Measurements from ENCODE around the gene CRYGC.
"Not testable (repeated sequence)": the region's sequence is repeated elsewhere in the genome, so short reads cannot be mapped to it uniquely, and the experiment has no call there.

The CRYGC gene

DNA sequence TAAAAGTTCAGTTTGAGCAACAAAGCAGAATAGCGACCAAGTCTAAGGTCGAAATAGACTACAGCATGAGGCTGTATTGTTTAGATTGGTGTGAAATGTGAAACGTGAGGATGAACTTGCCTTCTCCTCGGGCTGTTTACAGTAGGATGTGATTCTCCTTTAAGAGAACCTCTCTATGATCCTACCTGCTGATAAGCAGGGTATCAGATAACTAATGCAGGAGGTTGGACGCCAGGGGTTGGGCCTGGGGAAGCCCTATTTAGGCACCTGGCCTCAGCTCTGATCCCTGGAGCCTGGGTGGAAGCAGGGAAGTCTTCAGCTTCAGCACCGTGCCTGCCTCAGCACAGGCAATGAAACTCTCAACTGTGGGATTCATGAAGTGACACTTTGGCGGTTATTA is 16.7 kb downstream of the CRYGC start:
- DNase-seq (ENCODE audit: extremely low spot score), result peak; percentile 31
- TF ChIP-seq HDGF (IDR thresholded peaks at IDR 0.05; ENCODE audit: borderline replicate concordance), result no peak
- no peak for TF ChIP-seq FOXK2 (IDR thresholded peaks at IDR 0.05)
- no peak for TF ChIP-seq LEF1 (IDR thresholded peaks at IDR 0.05; ENCODE audit: borderline replicate concordance)
- TF ChIP-seq SP1 (IDR thresholded peaks at IDR 0.05), result no peak
- no peak for TF ChIP-seq ZNF384 (IDR thresholded peaks at IDR 0.05)
- TF ChIP-seq CTBP1 (IDR thresholded peaks at IDR 0.05; ENCODE audit: borderline replicate concordance), result peak; percentile 35; the same call in 1 of the 2 replicates
- TF ChIP-seq L3MBTL2 (conservative IDR thresholded peaks at IDR 0.05), result peak; percentile 57
- TF ChIP-seq ELF4 (IDR thresholded peaks at IDR 0.05), result no peak
- no peak for TF ChIP-seq ARNT (IDR thresholded peaks at IDR 0.05)
- no peak for TF ChIP-seq NFRKB (IDR thresholded peaks at IDR 0.05)
- CTCF ChIA-PET, result no interaction called here
- POLR2A ChIA-PET, result no interaction called here

- POLR2A ChIA-PET, result not testable (repeated sequence)
Observed at GRCh38 chr2:208112273-208112745, 17.3 kb downstream of the CRYGC start.

GRCh38 chr2:208103616-208104015 is 26.0 kb downstream of the CRYGC start:
- DNase-seq (ENCODE audit: extremely low spot score), result no peak
- TF ChIP-seq FOXM1 (IDR thresholded peaks at IDR 0.05; ENCODE audit: borderline replicate concordance) (no peak), ELF4 (IDR thresholded peaks at IDR 0.05) (no peak), CTBP1 (IDR thresholded peaks at IDR 0.05; ENCODE audit: borderline replicate concordance) (no peak), FOXA1 (IDR thresholded peaks at IDR 0.05) (no peak), FOXK2 (IDR thresholded peaks at IDR 0.05) (no peak), BHLHE40 (IDR thresholded peaks at IDR 0.05; ENCODE audit: borderline replicate concordance) (no peak), TARDBP (IDR thresholded peaks at IDR 0.05) (no peak), LEF1 (IDR thresholded peaks at IDR 0.05; ENCODE audit: borderline replicate concordance) (no peak), ARNT (IDR thresholded peaks at IDR 0.05) (no peak), SP1 (IDR thresholded peaks at IDR 0.05) (no peak), HDGF (IDR thresholded peaks at IDR 0.05; ENCODE audit: borderline replicate concordance) (no peak), NFRKB (IDR thresholded peaks at IDR 0.05) (no peak), ZNF384 (IDR thresholded peaks at IDR 0.05) (no peak), L3MBTL2 (conservative IDR thresholded peaks at IDR 0.05) (no peak), SUZ12 (IDR thresholded peaks at IDR 0.05) (no peak)
- TF ChIP-seq, protein P1, sequence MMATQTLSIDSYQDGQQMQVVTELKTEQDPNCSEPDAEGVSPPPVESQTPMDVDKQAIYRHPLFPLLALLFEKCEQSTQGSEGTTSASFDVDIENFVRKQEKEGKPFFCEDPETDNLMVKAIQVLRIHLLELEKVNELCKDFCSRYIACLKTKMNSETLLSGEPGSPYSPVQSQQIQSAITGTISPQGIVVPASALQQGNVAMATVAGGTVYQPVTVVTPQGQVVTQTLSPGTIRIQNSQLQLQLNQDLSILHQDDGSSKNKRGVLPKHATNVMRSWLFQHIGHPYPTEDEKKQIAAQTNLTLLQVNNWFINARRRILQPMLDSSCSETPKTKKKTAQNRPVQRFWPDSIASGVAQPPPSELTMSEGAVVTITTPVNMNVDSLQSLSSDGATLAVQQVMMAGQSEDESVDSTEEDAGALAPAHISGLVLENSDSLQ (IDR thresholded peaks at IDR 0.05), result no peak
- ChIA-PET CTCF (interaction anchor here (0.5 to 2.7 kb wide), 4 partner anchors 44 to 707 kb away, joined by 3 to 15 read pairs (median 4); no protein-coding TSS in a partner anchor), POLR2A (no interaction called here)

More at GRCh38 chr2:208112273-208112745, 17.3 kb downstream of the CRYGC start:
- DNase-seq (ENCODE audit: extremely low spot score); CTCF ChIA-PET: not testable (repeated sequence)

DNA sequence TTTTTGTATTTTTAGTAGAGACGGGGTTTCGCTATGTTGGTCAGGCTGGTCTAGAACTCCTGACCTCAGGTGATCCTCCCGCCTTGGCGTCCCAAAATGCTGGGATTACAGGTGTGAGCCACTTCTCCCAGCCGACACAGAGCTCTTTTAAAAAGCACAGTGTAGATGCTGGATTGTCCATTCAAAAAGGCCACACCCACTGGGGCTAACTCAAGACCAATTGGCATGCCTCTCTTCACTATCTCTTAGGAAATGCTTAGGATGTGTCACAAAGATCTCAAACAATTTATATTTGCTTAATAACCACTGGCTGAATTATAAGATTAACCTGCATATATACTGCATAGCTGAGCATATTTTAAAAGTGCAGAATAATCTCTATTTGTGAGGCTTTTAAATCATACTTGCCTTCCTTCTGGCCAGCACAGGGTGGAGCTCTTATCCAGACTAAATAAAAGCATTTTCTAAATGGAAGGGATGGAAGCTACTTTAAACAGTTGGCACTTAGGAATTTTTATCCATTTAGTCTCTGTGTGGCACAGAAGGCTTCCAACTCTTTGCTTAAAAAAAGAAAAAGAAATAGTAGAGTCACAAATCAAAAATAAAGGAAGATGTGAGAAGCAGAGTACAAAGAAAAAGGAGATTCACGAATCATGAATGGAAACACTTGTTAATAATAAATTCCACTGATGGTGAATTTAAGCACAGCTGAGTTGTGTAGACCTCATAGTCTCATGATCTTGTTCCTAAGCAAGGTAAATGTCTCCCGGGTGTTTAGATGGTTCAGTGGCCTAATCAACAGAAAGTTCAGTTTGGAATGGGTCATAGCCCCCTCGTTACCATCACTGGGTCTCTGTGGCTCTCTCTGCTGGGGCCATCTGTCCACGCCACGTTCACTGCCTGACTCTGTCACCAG is 27.7 kb downstream of the CRYGC start:
- ChIA-PET POLR2A (interaction anchor here (0.9 to 1.3 kb wide), 3 partner anchors 23 to 164 kb away, joined by 3 read pairs; partner anchors contain the start of genes CRYGD and PIKFYVE), CTCF (interaction anchor here (0.5 to 2.7 kb wide), 7 partner anchors 33 to 220 kb away, joined by 3 to 15 read pairs (median 5); no protein-coding TSS in a partner anchor)
- TF ChIP-seq ARNT (IDR thresholded peaks at IDR 0.05) (no peak), FOXM1 (IDR thresholded peaks at IDR 0.05; ENCODE audit: borderline replicate concordance) (no peak), CTBP1 (IDR thresholded peaks at IDR 0.05; ENCODE audit: borderline replicate concordance) (no peak), BHLHE40 (IDR thresholded peaks at IDR 0.05; ENCODE audit: borderline replicate concordance) (no peak), ZNF384 (IDR thresholded peaks at IDR 0.05) (no peak), L3MBTL2 (conservative IDR thresholded peaks at IDR 0.05) (no peak), ELF4 (IDR thresholded peaks at IDR 0.05) (no peak), FOXK2 (IDR thresholded peaks at IDR 0.05) (no peak), SUZ12 (IDR thresholded peaks at IDR 0.05) (no peak), LEF1 (IDR thresholded peaks at IDR 0.05; ENCODE audit: borderline replicate concordance) (no peak), SP1 (IDR thresholded peaks at IDR 0.05) (no peak), HDGF (IDR thresholded peaks at IDR 0.05; ENCODE audit: borderline replicate concordance) (no peak), FOXA1 (IDR thresholded peaks at IDR 0.05) (no peak), NFRKB (IDR thresholded peaks at IDR 0.05) (no peak), TARDBP (IDR thresholded peaks at IDR 0.05) (no peak)
- TF ChIP-seq, protein P1 (IDR thresholded peaks at IDR 0.05), result no peak
- DNase-seq (ENCODE audit: extremely low spot score), result no peak

DNA sequence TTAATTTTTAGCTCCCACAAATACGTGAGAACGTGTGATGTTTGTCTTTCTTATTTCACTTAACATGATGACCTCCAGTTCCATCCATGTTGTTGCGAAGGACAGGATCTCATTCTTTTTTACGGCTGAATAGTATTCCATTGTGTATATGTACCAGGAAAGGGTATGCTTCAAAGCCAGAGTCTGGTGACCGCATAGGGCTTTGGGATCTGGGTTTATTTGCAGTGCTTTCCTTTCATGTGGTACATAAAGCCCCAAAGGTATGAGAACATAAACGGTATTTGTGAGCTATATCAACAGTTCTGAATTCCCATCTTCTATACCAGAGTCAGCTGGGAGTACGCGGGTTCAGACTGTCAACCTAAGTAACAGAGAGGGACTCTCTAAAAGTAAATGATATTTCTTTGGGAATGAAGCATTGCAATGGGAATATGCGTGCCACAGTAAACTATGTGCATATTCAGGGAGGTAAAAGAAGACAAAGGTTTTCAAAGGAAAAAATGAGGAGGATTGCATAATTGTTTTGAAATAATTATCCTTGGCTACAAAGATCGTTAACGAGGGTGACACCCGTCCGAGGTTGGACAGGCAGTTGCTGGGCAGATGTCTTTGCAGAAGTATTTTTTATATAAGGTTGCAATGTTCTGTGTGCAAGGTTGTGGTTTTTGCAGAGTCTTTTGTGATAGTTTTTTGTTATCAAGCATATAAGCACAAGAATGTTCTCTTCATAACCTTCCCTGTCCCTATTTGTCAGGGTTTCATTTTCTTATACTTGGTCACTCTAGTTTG is 29.8 kb downstream of the CRYGC start:
- DNase-seq (ENCODE audit: extremely low spot score), result no peak
- no peak for TF ChIP-seq LEF1 (IDR thresholded peaks at IDR 0.05; ENCODE audit: borderline replicate concordance)
- TF ChIP-seq ARNT (IDR thresholded peaks at IDR 0.05), result no peak
- no peak for TF ChIP-seq CTBP1 (IDR thresholded peaks at IDR 0.05; ENCODE audit: borderline replicate concordance)
- TF ChIP-seq ZNF384 (IDR thresholded peaks at IDR 0.05), result no peak
- no peak for TF ChIP-seq FOXM1 (IDR thresholded peaks at IDR 0.05; ENCODE audit: borderline replicate concordance)
- TF ChIP-seq, protein P1 (IDR thresholded peaks at IDR 0.05), result no peak
- no peak for TF ChIP-seq SUZ12 (IDR thresholded peaks at IDR 0.05)
- no peak for TF ChIP-seq FOXA1 (IDR thresholded peaks at IDR 0.05)
- TF ChIP-seq HDGF (IDR thresholded peaks at IDR 0.05; ENCODE audit: borderline replicate concordance), result no peak
- no peak for TF ChIP-seq L3MBTL2 (conservative IDR thresholded peaks at IDR 0.05)
- TF ChIP-seq FOXK2 (IDR thresholded peaks at IDR 0.05), result no peak
- no peak for TF ChIP-seq BHLHE40 (IDR thresholded peaks at IDR 0.05; ENCODE audit: borderline replicate concordance)
- no peak for TF ChIP-seq ELF4 (IDR thresholded peaks at IDR 0.05)
- TF ChIP-seq SP1 (IDR thresholded peaks at IDR 0.05), result no peak
- TF ChIP-seq NFRKB (IDR thresholded peaks at IDR 0.05), result no peak
- TF ChIP-seq TARDBP (IDR thresholded peaks at IDR 0.05), result no peak
- ChIA-PET POLR2A (no interaction called here), CTCF (no interaction called here)

GRCh38 chr2:208098701-208099100 is 30.9 kb downstream of the CRYGC start:
- POLR2A ChIA-PET; CTCF ChIA-PET; DNase-seq (ENCODE audit: extremely low spot score): not testable (repeated sequence)

Measured in HEK293T (cell line).